HepG2 (cell line): ENCODE results near the gene FZD7. TPM values are rescaled to one million over a fixed set of nuclear protein-coding genes. Genes with fewer than 3 reads are reported as not detected.

ENCODE experiments used
- ATF6 ChIP-seq: sonication (generic); formaldehyde crosslinking; conservative IDR thresholded peaks from 2 replicates; pipeline ENCODE4 v1.4.0; 2020; ENCODE audit warnings: missing genetic modification reagents
- CEBPB ChIP-seq: IDR thresholded peaks from 2 replicates; pipeline ENCODE4 v1.6.1; 2011; ENCODE audit warnings: low read depth, low read length, improper control_type of control experiment, borderline replicate concordance
- MED13 ChIP-seq: sonication (generic); formaldehyde crosslinking; IDR thresholded peaks from 2 replicates; pipeline ENCODE4 v1.5.0; 2020; ENCODE audit warnings: missing genetic modification reagents
- NRL ChIP-seq: sonication (generic); formaldehyde crosslinking; IDR thresholded peaks from 2 replicates; pipeline ENCODE4 v1.5.0; 2020; ENCODE audit warnings: missing genetic modification reagents, mild to moderate bottlenecking, moderate library complexity, borderline replicate concordance
- POLR2A ChIP-seq, 2 experiments: IDR thresholded peaks; 2 replicates each; pipeline ENCODE4 v1.6.1; 2011; ENCODE audit warnings: low read depth in 2 of 2, low read length in 2 of 2, mild to moderate bottlenecking in 1 of 2, moderate library complexity in 1 of 2; ENCODE audit not compliant: insufficient read depth in 1 of 2
- PRPF4 ChIP-seq: fragments of 200-400 bp; formaldehyde crosslinking; IDR thresholded peaks from 2 replicates; pipeline ENCODE4 v1.6.1; 2016; ENCODE audit warnings: low read length, low read depth; ENCODE audit not compliant: poor library complexity, severe bottlenecking
- TAF1 ChIP-seq: sonication (generic); formaldehyde crosslinking; IDR thresholded peaks from 2 replicates; pipeline ENCODE4 v1.4.0; 2020; ENCODE audit warnings: missing genetic modification reagents
- TBL1XR1 ChIP-seq: fragments of 150-350 bp; IDR thresholded peaks from 2 replicates; pipeline ENCODE4 v1.6.1; 2014; ENCODE audit warnings: borderline replicate concordance, low read length; ENCODE audit not compliant: partially characterized antibody
- TEAD3 ChIP-seq: optimal IDR thresholded peaks from 2 replicates; pipeline ENCODE3; 2016; ENCODE audit warnings: borderline replicate concordance
- XRCC5 ChIP-seq: fragments of 200-400 bp; formaldehyde crosslinking; optimal IDR thresholded peaks from 2 replicates; pipeline ENCODE3; 2017; ENCODE audit warnings: mild to moderate bottlenecking, low read length
- ZBTB43 ChIP-seq: sonication (generic); formaldehyde crosslinking; conservative IDR thresholded peaks from 2 replicates; pipeline ENCODE4 v1.4.0; 2020; ENCODE audit warnings: missing genetic modification reagents
- ZC3H4 ChIP-seq: sonication (generic); formaldehyde crosslinking; IDR thresholded peaks from 2 replicates; pipeline ENCODE4 v1.4.0; 2020; ENCODE audit warnings: missing genetic modification reagents, borderline replicate concordance
- ZNF142 ChIP-seq: sonication (generic); formaldehyde crosslinking; IDR thresholded peaks from 2 replicates; pipeline ENCODE4 v1.4.0; 2020; ENCODE audit warnings: missing genetic modification reagents
- ZNF232 ChIP-seq: sonication (generic); formaldehyde crosslinking; IDR thresholded peaks from 2 replicates; pipeline ENCODE4 v1.4.0; 2020; ENCODE audit warnings: missing genetic modification reagents, borderline replicate concordance
- ZNF430 ChIP-seq: sonication (generic); formaldehyde crosslinking; IDR thresholded peaks from 2 replicates; pipeline ENCODE4 v1.9.0; 2021; ENCODE audit warnings: mild to moderate bottlenecking, missing genetic modification reagents
- ZNF468 ChIP-seq: sonication (generic); formaldehyde crosslinking; IDR thresholded peaks from 2 replicates; pipeline ENCODE4 v1.8.0; 2022; ENCODE audit warnings: mild to moderate bottlenecking, moderate library complexity, missing genetic modification reagents
- ZNF589 ChIP-seq: sonication (generic); formaldehyde crosslinking; conservative IDR thresholded peaks from 2 replicates; pipeline ENCODE4 v1.8.0; 2022; ENCODE audit warnings: mild to moderate bottlenecking, moderate library complexity, missing genetic modification reagents
- ZNF652 ChIP-seq: IDR thresholded peaks from 2 replicates; pipeline ENCODE4 v1.6.1; 2016; ENCODE audit warnings: low read depth, borderline replicate concordance
- ZNF709 ChIP-seq: sonication (generic); formaldehyde crosslinking; IDR thresholded peaks from 2 replicates; pipeline ENCODE4 v1.5.0; 2020; ENCODE audit warnings: mild to moderate bottlenecking, missing genetic modification reagents
- polyA plus RNA-seq, 8 experiments: library from polyadenylated mRNA; depleted of rRNA in 3 of 8; stranded (reverse) in 7 of 8; unstranded in 1 of 8; fragments of >200 nt; fragmentation: Illumina TruSeq in 4 of 8; extraction: Trizol in 4 of 8; gene quantifications; 2 replicates each; pipeline versions ENCODE4 v1.2.1 to v1.2.3, GENCODE V29; 2011 to 2016; ENCODE audit warnings: low read depth in 4 of 8, missing spikeins in 1 of 8, mixed read lengths in 1 of 8; ENCODE audit not compliant: insufficient read depth in 1 of 8
- total RNA-seq, 5 experiments: library from RNA; depleted of rRNA; stranded (reverse); fragments of >200 nt; fragmentation: Illumina TruSeq; extraction: Trizol; gene quantifications; 2 replicates each; pipeline ENCODE4 v1.2.3, GENCODE V29; 2016; ENCODE audit warnings: low read depth in 1 of 5
- TF ChIP-seq, protein P1 (sequence below): sonication (generic); formaldehyde crosslinking; IDR thresholded peaks from 2 replicates; pipeline ENCODE4 v1.4.0; 2020; ENCODE audit warnings: missing genetic modification reagents; ENCODE audit errors: not compliant biosample characterization

The FZD7 gene
- total and polyA plus RNA-seq, 2 of the 13 experiments (the other 11 are each of a cell fraction or from before 2014, with no cell fraction given): 0.13 to 0.38 TPM

- no peak for TF ChIP-seq ZBTB43 (CRISPR knock-in tag)
- no peak for TF ChIP-seq ZNF232 (CRISPR knock-in tag)
- TF ChIP-seq CEBPB: no peak
- TF ChIP-seq XRCC5: no peak
- TF ChIP-seq ZNF709 (CRISPR knock-in tag): no peak
- TF ChIP-seq ZNF142: 0 out of 2 replicates have a peak, but pooled peaks have one; percentile 40
- TF ChIP-seq, protein P1, sequence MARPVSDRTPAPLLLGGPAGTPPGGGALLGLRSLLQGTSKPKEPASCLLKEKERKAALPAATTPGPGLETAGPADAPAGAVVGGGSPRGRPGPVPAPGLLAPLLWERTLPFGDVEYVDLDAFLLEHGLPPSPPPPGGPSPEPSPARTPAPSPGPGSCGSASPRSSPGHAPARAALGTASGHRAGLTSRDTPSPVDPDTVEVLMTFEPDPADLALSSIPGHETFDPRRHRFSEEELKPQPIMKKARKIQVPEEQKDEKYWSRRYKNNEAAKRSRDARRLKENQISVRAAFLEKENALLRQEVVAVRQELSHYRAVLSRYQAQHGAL (CRISPR knock-in tag): no peak
- TF ChIP-seq POLR2A (IDR thresholded peaks at IDR 0.05; ENCODE audit: insufficient read depth in 1 of 2, low read depth in 2 of 2, low read length in 2 of 2): no peak
- TF ChIP-seq TEAD3 (CRISPR knock-in tag): peak; percentile 72
- TF ChIP-seq ZNF468: no peak
- no peak for TF ChIP-seq ZNF652 (CRISPR knock-in tag)
- TF ChIP-seq NRL (CRISPR knock-in tag): no peak
- no peak for TF ChIP-seq PRPF4
- no peak for TF ChIP-seq ZC3H4 (CRISPR knock-in tag)
- no peak; the same call in 1 of the 2 replicates for TF ChIP-seq TAF1 (CRISPR knock-in tag)
- TF ChIP-seq ZNF589 (CRISPR knock-in tag): no peak
- no peak for TF ChIP-seq ZNF430 (CRISPR knock-in tag)
- 0 out of 2 replicates have a peak, but pooled peaks have one; percentile 17 for TF ChIP-seq MED13 (CRISPR knock-in tag)
- TF ChIP-seq ATF6: no peak
- no peak for TF ChIP-seq TBL1XR1
These were observed at the start of gene FZD7 (continued) for GRCh38 chr2:202033317-202034248.
